K562 (cell line): ENCODE measurements around the gene MYL9. TPM values are rescaled to one million over a fixed set of nuclear protein-coding genes. Genes with fewer than 3 reads are reported as not detected.

ENCODE experiments used
- CHD2 ChIP-seq: IDR thresholded peaks from 2 replicates; pipeline ENCODE4 v1.6.1; 2011; ENCODE audit warnings: low read depth, low read length
- CTBP1 ChIP-seq: fragments of 450-650 bp; IDR thresholded peaks from 2 replicates; pipeline ENCODE4 v1.6.1; 2016; ENCODE audit warnings: borderline replicate concordance
- ERF ChIP-seq: fragments of 450-650 bp; formaldehyde crosslinking; IDR thresholded peaks from 2 replicates; pipeline ENCODE4 v1.4.0; 2020; ENCODE audit warnings: mild to moderate bottlenecking, mixed read lengths
- FOS ChIP-seq: IDR thresholded peaks from 3 replicates; pipeline ENCODE4 v1.6.1; 2011; ENCODE audit not compliant: insufficient read length; ENCODE audit errors: extremely low read depth
- HCFC1 ChIP-seq: IDR thresholded peaks from 2 replicates; pipeline ENCODE4 v1.6.1; 2012; ENCODE audit warnings: low read depth, low read length, improper control_type of control experiment
- HDAC1 ChIP-seq, 2 experiments: fragments of 450-650 bp; IDR thresholded peaks; 2 replicates each; pipeline ENCODE4 v1.6.1; 2016 to 2017; ENCODE audit warnings: inconsistent platforms in 1 of 2, mild to moderate bottlenecking in 1 of 2, moderate library complexity in 1 of 2
- NEUROD1 ChIP-seq: fragments of 150-350 bp; IDR thresholded peaks from 2 replicates; pipeline ENCODE4 v1.6.1; 2014; ENCODE audit warnings: borderline replicate concordance, low read length, low read depth; ENCODE audit not compliant: partially characterized antibody
- NFE2 ChIP-seq: IDR thresholded peaks from 2 replicates; pipeline ENCODE4 v1.6.1; 2014; ENCODE audit warnings: antibody characterized with exemption, low read depth
- NUFIP1 ChIP-seq: fragments of 450-650 bp; IDR thresholded peaks from 2 replicates; pipeline ENCODE4 v1.6.1; 2018; ENCODE audit not compliant: partially characterized antibody
- RB1 ChIP-seq: fragments of 450-650 bp; IDR thresholded peaks from 2 replicates; pipeline ENCODE4 v1.6.1; 2017; ENCODE audit warnings: low read depth, mild to moderate bottlenecking
- RBM25 ChIP-seq: fragments of 200-400 bp; formaldehyde crosslinking; IDR thresholded peaks from 2 replicates; pipeline ENCODE4 v1.6.1; 2018; ENCODE audit warnings: low read length, low read depth, moderate library complexity; ENCODE audit not compliant: severe bottlenecking
- STAT5B ChIP-seq: fragments of 250-450 bp; sonication (Bioruptor Pico); IDR thresholded peaks from 2 replicates; pipeline ENCODE4 v1.8.0; 2021; ENCODE audit warnings: mild to moderate bottlenecking, inconsistent platforms
- TAF1 ChIP-seq: IDR thresholded peaks from 2 replicates; pipeline ENCODE4 v1.6.1; 2011; ENCODE audit warnings: mild to moderate bottlenecking, low read length, moderate library complexity; ENCODE audit not compliant: insufficient read depth, control insufficient read depth, severe bottlenecking; ENCODE audit errors: extremely low read depth
- YBX1 ChIP-seq: fragments of 450-650 bp; IDR thresholded peaks from 2 replicates; pipeline ENCODE4 v1.7.1; 2016; ENCODE audit warnings: mild to moderate bottlenecking
- polyA plus RNA-seq, 8 experiments: library from polyadenylated mRNA; depleted of rRNA in 4 of 8; stranded (reverse) in 5 of 8; unstranded in 3 of 8; fragments of >200 nt; fragmentation: Nextera tagmentation in 2 of 8; fragmentation: Illumina TruSeq in 1 of 8; extraction: Ambion mirVana in 2 of 8; extraction: Trizol in 1 of 8; gene quantifications; 2 replicates each; pipeline versions ENCODE4 v1.2.1 to v1.2.3, GENCODE V29; 2011 to 2014; ENCODE audit warnings: inconsistent platforms in 1 of 8, missing spikeins in 1 of 8
- total RNA-seq, 7 experiments: library from RNA; depleted of rRNA in 6 of 7; stranded (reverse); fragments of >200 nt in 6 of 7; fragmentation: Illumina TruSeq in 2 of 7; extraction: Trizol in 2 of 7; gene quantifications; 2 replicates each; pipeline versions ENCODE4 v1.2.1 to v1.2.3, GENCODE V29; 2011 to 2021; ENCODE audit warnings: low replicate concordance in 1 of 7
- TF ChIP-seq, protein P1 (sequence below): fragments of 200-800 bp; sonication (Bioruptor generic); IDR thresholded peaks from 2 replicates; pipeline ENCODE4 v1.6.1; 2017; ENCODE audit warnings: missing genetic modification characterization, missing compliant biosample characterization
- TF ChIP-seq, protein P2 (sequence below): fragments of 450-650 bp; IDR thresholded peaks from 2 replicates; pipeline ENCODE4 v1.6.1; 2016; ENCODE audit warnings: mild to moderate bottlenecking, moderate library complexity

Gene MYL9
- total and polyA plus RNA-seq, 9 of the 15 experiments (the other 6 are each of a cell fraction or from before 2014, with no cell fraction given): 0.11 to 3.2 (median 0.81) TPM; not detected in 1

DNA sequence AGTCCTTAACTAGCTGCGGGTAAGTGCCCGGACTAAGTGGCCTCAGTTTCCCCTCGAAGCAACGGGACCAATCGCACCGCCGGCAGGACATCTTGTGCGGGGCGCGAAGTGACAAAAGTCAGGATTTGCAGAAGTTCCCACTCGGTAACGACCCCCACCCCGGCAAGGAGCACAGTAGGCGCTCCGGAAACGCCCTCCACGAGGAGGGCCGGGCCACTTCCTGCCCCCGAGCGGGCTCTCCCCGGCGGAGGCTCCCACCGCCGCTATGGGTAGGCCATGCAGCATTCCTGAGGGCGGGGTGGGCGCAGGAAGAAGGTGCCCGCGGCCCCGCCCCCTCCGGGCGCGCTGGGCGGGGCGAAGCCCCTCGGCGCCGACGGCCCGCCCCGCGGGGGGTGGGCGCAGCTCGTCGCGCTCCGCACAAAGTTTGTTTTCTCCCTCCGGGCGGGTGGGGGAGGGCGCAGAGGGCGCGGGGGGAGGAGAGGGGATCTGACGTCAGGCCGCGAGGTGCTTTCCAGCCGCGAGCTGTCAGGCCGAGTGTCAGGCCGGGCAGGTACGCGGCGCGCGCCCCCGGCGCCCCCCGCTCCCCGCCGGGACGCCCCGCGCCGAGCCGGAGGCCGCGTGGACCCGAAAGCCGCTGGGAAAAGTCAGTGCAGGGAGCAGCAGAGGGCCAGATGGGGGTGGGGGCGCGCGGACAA is 31.9 kb downstream of the MYL9 start, which contains the start of gene TGIF2 (continued):
- TF ChIP-seq, protein P1, sequence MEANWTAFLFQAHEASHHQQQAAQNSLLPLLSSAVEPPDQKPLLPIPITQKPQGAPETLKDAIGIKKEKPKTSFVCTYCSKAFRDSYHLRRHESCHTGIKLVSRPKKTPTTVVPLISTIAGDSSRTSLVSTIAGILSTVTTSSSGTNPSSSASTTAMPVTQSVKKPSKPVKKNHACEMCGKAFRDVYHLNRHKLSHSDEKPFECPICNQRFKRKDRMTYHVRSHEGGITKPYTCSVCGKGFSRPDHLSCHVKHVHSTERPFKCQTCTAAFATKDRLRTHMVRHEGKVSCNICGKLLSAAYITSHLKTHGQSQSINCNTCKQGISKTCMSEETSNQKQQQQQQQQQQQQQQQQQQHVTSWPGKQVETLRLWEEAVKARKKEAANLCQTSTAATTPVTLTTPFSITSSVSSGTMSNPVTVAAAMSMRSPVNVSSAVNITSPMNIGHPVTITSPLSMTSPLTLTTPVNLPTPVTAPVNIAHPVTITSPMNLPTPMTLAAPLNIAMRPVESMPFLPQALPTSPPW: peak; percentile 93
- peak; percentile 49 for TF ChIP-seq RB1
- peak; percentile 63; the same call in 1 of the 2 replicates for TF ChIP-seq CTBP1
- no peak for TF ChIP-seq NEUROD1
- TF ChIP-seq, protein P2, sequence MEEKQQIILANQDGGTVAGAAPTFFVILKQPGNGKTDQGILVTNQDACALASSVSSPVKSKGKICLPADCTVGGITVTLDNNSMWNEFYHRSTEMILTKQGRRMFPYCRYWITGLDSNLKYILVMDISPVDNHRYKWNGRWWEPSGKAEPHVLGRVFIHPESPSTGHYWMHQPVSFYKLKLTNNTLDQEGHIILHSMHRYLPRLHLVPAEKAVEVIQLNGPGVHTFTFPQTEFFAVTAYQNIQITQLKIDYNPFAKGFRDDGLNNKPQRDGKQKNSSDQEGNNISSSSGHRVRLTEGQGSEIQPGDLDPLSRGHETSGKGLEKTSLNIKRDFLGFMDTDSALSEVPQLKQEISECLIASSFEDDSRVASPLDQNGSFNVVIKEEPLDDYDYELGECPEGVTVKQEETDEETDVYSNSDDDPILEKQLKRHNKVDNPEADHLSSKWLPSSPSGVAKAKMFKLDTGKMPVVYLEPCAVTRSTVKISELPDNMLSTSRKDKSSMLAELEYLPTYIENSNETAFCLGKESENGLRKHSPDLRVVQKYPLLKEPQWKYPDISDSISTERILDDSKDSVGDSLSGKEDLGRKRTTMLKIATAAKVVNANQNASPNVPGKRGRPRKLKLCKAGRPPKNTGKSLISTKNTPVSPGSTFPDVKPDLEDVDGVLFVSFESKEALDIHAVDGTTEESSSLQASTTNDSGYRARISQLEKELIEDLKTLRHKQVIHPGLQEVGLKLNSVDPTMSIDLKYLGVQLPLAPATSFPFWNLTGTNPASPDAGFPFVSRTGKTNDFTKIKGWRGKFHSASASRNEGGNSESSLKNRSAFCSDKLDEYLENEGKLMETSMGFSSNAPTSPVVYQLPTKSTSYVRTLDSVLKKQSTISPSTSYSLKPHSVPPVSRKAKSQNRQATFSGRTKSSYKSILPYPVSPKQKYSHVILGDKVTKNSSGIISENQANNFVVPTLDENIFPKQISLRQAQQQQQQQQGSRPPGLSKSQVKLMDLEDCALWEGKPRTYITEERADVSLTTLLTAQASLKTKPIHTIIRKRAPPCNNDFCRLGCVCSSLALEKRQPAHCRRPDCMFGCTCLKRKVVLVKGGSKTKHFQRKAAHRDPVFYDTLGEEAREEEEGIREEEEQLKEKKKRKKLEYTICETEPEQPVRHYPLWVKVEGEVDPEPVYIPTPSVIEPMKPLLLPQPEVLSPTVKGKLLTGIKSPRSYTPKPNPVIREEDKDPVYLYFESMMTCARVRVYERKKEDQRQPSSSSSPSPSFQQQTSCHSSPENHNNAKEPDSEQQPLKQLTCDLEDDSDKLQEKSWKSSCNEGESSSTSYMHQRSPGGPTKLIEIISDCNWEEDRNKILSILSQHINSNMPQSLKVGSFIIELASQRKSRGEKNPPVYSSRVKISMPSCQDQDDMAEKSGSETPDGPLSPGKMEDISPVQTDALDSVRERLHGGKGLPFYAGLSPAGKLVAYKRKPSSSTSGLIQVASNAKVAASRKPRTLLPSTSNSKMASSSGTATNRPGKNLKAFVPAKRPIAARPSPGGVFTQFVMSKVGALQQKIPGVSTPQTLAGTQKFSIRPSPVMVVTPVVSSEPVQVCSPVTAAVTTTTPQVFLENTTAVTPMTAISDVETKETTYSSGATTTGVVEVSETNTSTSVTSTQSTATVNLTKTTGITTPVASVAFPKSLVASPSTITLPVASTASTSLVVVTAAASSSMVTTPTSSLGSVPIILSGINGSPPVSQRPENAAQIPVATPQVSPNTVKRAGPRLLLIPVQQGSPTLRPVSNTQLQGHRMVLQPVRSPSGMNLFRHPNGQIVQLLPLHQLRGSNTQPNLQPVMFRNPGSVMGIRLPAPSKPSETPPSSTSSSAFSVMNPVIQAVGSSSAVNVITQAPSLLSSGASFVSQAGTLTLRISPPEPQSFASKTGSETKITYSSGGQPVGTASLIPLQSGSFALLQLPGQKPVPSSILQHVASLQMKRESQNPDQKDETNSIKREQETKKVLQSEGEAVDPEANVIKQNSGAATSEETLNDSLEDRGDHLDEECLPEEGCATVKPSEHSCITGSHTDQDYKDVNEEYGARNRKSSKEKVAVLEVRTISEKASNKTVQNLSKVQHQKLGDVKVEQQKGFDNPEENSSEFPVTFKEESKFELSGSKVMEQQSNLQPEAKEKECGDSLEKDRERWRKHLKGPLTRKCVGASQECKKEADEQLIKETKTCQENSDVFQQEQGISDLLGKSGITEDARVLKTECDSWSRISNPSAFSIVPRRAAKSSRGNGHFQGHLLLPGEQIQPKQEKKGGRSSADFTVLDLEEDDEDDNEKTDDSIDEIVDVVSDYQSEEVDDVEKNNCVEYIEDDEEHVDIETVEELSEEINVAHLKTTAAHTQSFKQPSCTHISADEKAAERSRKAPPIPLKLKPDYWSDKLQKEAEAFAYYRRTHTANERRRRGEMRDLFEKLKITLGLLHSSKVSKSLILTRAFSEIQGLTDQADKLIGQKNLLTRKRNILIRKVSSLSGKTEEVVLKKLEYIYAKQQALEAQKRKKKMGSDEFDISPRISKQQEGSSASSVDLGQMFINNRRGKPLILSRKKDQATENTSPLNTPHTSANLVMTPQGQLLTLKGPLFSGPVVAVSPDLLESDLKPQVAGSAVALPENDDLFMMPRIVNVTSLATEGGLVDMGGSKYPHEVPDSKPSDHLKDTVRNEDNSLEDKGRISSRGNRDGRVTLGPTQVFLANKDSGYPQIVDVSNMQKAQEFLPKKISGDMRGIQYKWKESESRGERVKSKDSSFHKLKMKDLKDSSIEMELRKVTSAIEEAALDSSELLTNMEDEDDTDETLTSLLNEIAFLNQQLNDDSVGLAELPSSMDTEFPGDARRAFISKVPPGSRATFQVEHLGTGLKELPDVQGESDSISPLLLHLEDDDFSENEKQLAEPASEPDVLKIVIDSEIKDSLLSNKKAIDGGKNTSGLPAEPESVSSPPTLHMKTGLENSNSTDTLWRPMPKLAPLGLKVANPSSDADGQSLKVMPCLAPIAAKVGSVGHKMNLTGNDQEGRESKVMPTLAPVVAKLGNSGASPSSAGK: peak; percentile 85
- TF ChIP-seq FOS: no peak
- TF ChIP-seq STAT5B (CRISPR knock-in tag): no peak
- TF ChIP-seq TAF1: peak; percentile 40
- no peak for TF ChIP-seq NFE2
- TF ChIP-seq YBX1: no peak
- no peak for TF ChIP-seq RBM25
- no peak for TF ChIP-seq CHD2
- TF ChIP-seq ERF (CRISPR knock-in tag): 0 out of 2 replicates have a peak, but pooled peaks have one; percentile 9
- peak; percentile 41 for TF ChIP-seq HCFC1
- TF ChIP-seq HDAC1 (IDR thresholded peaks at IDR 0.05): 0 out of 4 replicates have a peak, but pooled peaks of 1 of the 2 experiments have one; percentile 24
- TF ChIP-seq NUFIP1: no peak
